ENCODE results near the gene ABCD4.

ABCD4 gene

GRCh38 chr14:74259513-74259912 is 43.2 kb downstream of the ABCD4 start:
- no peak for DNase-seq (ENCODE audit: low spot score)

GRCh38 chr14:74258764-74259035 is 44.0 kb downstream of the ABCD4 start:
- DNase-seq (ENCODE audit: low spot score), result no peak

GRCh38 chr14:74257941-74258763 is 44.6 kb downstream of the ABCD4 start:
- no peak for DNase-seq (ENCODE audit: low spot score)

- DNase-seq (ENCODE audit: low spot score), result peak; percentile 51
Measured at GRCh38 chr14:74257078-74257940, 45.4 kb downstream of the ABCD4 start.

GRCh38 chr14:74255281-74255680 is 47.5 kb downstream of the ABCD4 start:
- no peak for DNase-seq (ENCODE audit: low spot score)

GRCh38 chr14:74249433-74250375 is 53.0 kb downstream of the ABCD4 start:
- peak; percentile 62 for DNase-seq (ENCODE audit: low spot score)

GRCh38 chr14:74248017-74248416 is 54.7 kb downstream of the ABCD4 start:
- no peak for DNase-seq (ENCODE audit: low spot score)

GRCh38 chr14:74246542-74246941 is 56.2 kb downstream of the ABCD4 start:
- DNase-seq (ENCODE audit: low spot score), result no peak

- no peak for DNase-seq (ENCODE audit: low spot score)
Measured at GRCh38 chr14:74245292-74245691, 57.4 kb downstream of the ABCD4 start.

- no peak for DNase-seq (ENCODE audit: low spot score)
Measured at GRCh38 chr14:74244115-74244514, 58.6 kb downstream of the ABCD4 start.

GRCh38 chr14:74243051-74243450 is 59.7 kb downstream of the ABCD4 start:
- DNase-seq (ENCODE audit: low spot score), result no peak

- DNase-seq (ENCODE audit: low spot score), result no peak
Measured at GRCh38 chr14:74242780-74243042, 60.0 kb downstream of the ABCD4 start.

- DNase-seq (ENCODE audit: low spot score), result no peak
Measured at GRCh38 chr14:74242021-74242779, 60.5 kb downstream of the ABCD4 start.

- DNase-seq (ENCODE audit: low spot score), result no peak
Measured at GRCh38 chr14:74241652-74242017, 61.1 kb downstream of the ABCD4 start.

GRCh38 chr14:74240794-74241651 is 61.7 kb downstream of the ABCD4 start:
- no peak for DNase-seq (ENCODE audit: low spot score)

- DNase-seq (ENCODE audit: low spot score), result no peak
Measured at GRCh38 chr14:74239848-74240793, 62.6 kb downstream of the ABCD4 start.

- DNase-seq (ENCODE audit: low spot score), result no peak
Measured at GRCh38 chr14:74238974-74239847, 63.5 kb downstream of the ABCD4 start, which contains the start of gene VSX2. VSX2 (plus strand) TSS chr14:74239449; CDS start chr14:74239562, 113 bp downstream.

GRCh38 chr14:74237441-74237840 is 65.3 kb downstream of the ABCD4 start:
- no peak for DNase-seq (ENCODE audit: low spot score)

Measured in HuH-7.5 (cell line).